Right atrium auricular region (tissue), 2 donors: Measurements from ENCODE around the gene FRMD4A. TPM values are rescaled to one million over a fixed set of nuclear protein-coding genes. Genes with fewer than 3 reads are reported as not detected.

Experiments used
- DNase-seq: peaks from one replicate; pipeline ENCODE4 v3.0.0-alpha.2; 2019; ENCODE audit warnings: low spot score
- H3K27ac ChIP-seq, 2 donors: fragments of 200-600 bp; sonication (generic); 1 replicate in 1 of 2; 2 replicates in 1 of 2; pipeline ENCODE4 v1.5.1; 2016 to 2019
- H3K27me3 ChIP-seq, 2 donors: fragments of 200-600 bp; sonication (generic); one replicate each; pipeline versions ENCODE4 v1.5.1 to v1.6.0; 2017 to 2019
- H3K36me3 ChIP-seq: fragments of 200-600 bp; sonication (generic); one replicate; pipeline ENCODE4 v1.5.1; 2016
- H3K4me1 ChIP-seq, 2 donors: fragments of 200-600 bp; sonication (generic); one replicate each; pipeline versions ENCODE4 v1.5.1 to v1.6.0; 2017 to 2019
- H3K4me3 ChIP-seq, 2 donors: fragments of 200-600 bp; sonication (generic); 1 replicate in 1 of 2; 2 replicates in 1 of 2; pipeline ENCODE4 v1.5.1; 2017 to 2019; ENCODE audit warnings: mild to moderate bottlenecking in 1 of 2, moderate library complexity in 1 of 2
- H3K9me3 ChIP-seq, 2 donors: fragments of 200-600 bp; sonication (generic); one replicate each; pipeline ENCODE4 v1.5.1; 2019
- total RNA-seq, 2 donors: library from RNA; depleted of rRNA; stranded (reverse); fragments of >200 nt; gene quantifications; one replicate each; pipeline ENCODE4 v1.1.0, GENCODE V29; 2016
- TF ChIP-seq, protein P1 (sequence below), 2 donors: fragments of 200-600 bp; sonication (generic); IDR thresholded peaks; one replicate each; pipeline ENCODE4 v1.5.1; 2019; ENCODE audit warnings: antibody characterized with exemption in 2 of 2

The FRMD4A gene
- total RNA-seq, 2 donors from 2014 or later = 15.9 to 22.9 TPM

DNA sequence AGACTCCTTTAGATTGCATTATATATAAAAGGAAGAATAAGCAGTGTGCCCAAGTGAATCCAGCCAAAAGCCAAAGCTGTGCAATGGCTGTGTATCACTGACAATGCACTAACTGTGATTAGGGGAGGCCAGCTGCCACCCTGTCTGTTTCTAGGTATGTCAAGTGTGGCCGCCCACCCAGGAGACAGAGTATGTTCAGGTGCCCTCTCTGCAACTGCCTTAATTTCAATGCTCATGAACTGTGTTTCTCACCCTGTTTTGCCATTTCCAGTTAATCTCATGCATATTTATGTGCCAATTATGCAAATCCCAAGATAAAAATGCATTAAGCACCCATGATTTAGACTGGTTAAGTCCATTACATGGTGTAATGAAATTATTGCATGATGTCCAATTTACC lies 159.4 kb downstream of the FRMD4A start:
- no peak for DNase-seq
- TF ChIP-seq, protein P1, sequence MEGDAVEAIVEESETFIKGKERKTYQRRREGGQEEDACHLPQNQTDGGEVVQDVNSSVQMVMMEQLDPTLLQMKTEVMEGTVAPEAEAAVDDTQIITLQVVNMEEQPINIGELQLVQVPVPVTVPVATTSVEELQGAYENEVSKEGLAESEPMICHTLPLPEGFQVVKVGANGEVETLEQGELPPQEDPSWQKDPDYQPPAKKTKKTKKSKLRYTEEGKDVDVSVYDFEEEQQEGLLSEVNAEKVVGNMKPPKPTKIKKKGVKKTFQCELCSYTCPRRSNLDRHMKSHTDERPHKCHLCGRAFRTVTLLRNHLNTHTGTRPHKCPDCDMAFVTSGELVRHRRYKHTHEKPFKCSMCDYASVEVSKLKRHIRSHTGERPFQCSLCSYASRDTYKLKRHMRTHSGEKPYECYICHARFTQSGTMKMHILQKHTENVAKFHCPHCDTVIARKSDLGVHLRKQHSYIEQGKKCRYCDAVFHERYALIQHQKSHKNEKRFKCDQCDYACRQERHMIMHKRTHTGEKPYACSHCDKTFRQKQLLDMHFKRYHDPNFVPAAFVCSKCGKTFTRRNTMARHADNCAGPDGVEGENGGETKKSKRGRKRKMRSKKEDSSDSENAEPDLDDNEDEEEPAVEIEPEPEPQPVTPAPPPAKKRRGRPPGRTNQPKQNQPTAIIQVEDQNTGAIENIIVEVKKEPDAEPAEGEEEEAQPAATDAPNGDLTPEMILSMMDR (IDR thresholded peaks at IDR 0.05) = no peak
- Histone ChIP-seq H3K9me3 (no peaks in the 10 kb centered on the region), H3K4me3 (no peak overlapping the region), H3K27me3 (no peaks in the 10 kb centered on the region), H3K27ac (no peak overlapping the region), H3K4me1 (peaks cover 0 to 15% of the 10 kb centered on the region in 2 donors), H3K36me3 (no peaks in the 10 kb centered on the region)

DNA sequence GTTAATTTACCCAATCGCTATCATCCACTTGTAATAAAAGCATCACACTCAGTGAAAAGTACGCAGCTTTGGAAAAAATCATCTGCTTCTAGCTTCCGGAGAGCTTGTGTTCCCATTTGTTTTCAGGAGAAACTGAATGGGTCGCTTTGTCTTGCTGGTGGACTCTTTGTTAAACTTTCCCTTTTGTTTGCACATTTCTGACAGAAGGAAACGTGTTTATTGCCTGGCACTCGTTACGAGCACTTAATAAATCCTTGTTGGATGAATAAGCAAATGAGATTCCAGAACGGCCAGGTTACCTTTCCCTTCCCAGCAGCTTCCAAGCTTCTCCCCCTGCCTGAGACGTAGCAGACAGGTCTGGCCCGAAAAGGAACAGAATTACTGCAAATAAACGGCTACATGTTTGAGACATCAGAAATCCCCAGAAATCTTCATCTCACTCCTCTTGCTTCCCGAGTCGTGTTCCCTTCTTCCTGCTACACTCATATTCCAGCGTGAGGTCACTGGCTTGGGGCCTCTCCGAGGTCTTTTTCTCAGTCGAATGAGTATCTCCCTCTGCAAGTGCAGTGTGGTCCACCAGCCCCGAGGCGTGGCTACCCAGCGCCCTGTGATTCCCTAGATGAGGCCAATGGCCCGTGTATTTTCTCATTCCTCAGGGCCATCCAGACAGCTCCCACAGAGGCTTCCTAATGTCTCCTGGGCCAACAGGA lies 167.2 kb downstream of the FRMD4A start:
- H3K27me3 ChIP-seq = no peaks in the 10 kb centered on the region
- no peaks in the 10 kb centered on the region for H3K9me3 ChIP-seq
- H3K4me1 ChIP-seq = no peaks in the 10 kb centered on the region
- TF ChIP-seq, protein P1 (IDR thresholded peaks at IDR 0.05) = no peak
- H3K27ac ChIP-seq = no peak overlapping the region
- H3K4me3 ChIP-seq = no peak overlapping the region
- no peaks in the 10 kb centered on the region for H3K36me3 ChIP-seq
- DNase-seq = no peak

DNA sequence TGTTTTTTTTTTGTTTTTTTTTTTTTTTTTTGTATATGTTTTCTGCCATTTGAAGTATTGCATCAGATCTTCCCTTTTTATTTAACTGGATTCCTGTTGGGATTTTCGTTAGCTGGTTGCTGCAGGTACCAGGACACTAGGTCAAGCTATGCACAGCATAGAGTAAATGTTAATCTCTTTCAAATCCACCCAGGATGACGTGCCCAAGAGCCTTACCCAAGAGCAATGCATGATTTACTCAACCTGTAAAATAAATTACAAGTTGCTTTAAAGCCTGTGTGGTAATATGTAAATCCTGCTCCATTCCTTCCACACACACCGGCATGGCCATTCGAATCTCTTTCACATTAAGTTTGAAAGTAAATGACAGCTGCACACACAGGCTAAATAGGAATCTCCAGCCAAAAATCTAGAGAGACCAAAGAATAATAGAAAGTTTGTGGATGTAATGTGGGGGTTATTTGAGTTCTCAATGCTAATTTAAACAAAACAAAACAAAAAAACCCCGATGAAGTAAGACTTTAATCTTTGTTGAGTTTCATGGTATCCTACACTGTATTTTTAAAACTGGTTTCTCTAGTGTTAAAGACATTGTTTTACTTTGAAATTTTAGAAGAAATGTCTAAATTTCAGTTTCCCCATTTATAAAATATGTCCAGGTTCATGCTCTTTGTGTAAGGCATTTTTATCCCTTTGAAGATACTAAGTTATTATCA lies 167.9 kb downstream of the FRMD4A start:
- Histone ChIP-seq H3K27me3 (no peaks in the 10 kb centered on the region), H3K4me3 (no peak overlapping the region), H3K36me3 (no peaks in the 10 kb centered on the region), H3K4me1 (no peaks in the 10 kb centered on the region), H3K27ac (no peak overlapping the region), H3K9me3 (no peaks in the 10 kb centered on the region)
- DNase-seq = no peak
- TF ChIP-seq, protein P1 (IDR thresholded peaks at IDR 0.05) = no peak

DNA sequence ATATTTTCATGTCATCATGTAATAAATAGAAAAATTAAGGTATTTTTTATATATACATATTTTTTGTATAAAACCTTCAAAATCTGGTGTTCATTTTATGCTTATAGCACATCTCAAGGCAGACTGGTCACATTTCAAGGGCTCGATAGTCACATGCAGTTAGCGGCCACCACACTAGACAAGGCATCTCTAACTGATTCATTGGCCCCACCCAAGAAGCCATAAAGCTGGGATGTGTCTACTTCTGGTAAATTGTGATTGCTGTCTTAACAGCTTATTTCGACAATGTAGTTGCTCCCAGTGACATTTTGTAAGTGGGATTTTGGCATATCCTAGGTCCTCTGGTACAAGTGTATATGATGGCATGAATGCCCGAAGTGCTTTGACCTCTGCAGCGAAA lies 168.7 kb downstream of the FRMD4A start:
- no peak overlapping the region for H3K27ac ChIP-seq
- no peaks in the 10 kb centered on the region for H3K27me3 ChIP-seq
- no peaks in the 10 kb centered on the region for H3K9me3 ChIP-seq
- H3K36me3 ChIP-seq = no peaks in the 10 kb centered on the region
- no peak for DNase-seq
- TF ChIP-seq, protein P1 (IDR thresholded peaks at IDR 0.05) = no peak
- H3K4me3 ChIP-seq = no peak overlapping the region
- H3K4me1 ChIP-seq = no peaks in the 10 kb centered on the region

DNA sequence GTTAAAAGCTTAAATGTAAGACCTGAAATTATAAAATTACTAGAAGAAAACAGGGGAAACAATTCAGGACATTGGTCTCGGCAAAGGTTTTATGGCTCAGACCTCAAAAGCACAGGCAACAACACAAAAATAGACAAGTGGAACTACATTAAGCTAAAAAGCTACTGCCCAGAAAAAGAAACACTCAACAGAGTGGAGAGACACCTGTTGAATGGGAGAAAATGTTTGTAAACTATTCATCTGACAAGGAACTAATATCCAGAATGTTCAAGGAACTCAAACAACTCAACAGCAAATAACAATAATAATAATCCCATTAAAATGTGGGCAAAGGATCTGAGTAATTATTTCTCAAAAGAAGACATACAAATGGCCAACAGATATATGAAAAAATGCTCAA lies 170.4 kb downstream of the FRMD4A start:
- no peaks in the 10 kb centered on the region for H3K27me3 ChIP-seq
- no peak overlapping the region for H3K4me3 ChIP-seq
- no peaks in the 10 kb centered on the region for H3K36me3 ChIP-seq
- TF ChIP-seq, protein P1 (IDR thresholded peaks at IDR 0.05) = no peak
- no peak overlapping the region for H3K27ac ChIP-seq
- no peaks in the 10 kb centered on the region for H3K4me1 ChIP-seq
- DNase-seq = no peak
- peaks cover 3 to 8% of the 10 kb centered on the region in 2 donors for H3K9me3 ChIP-seq
